ENCODE measurements around the gene LPAR3. TPM values are rescaled to one million over a fixed set of nuclear protein-coding genes. Genes with fewer than 3 reads are reported as not detected.

LPAR3 gene
- total RNA-seq, 1 donor from 2014 or later, result under 0.01 TPM

DNA sequence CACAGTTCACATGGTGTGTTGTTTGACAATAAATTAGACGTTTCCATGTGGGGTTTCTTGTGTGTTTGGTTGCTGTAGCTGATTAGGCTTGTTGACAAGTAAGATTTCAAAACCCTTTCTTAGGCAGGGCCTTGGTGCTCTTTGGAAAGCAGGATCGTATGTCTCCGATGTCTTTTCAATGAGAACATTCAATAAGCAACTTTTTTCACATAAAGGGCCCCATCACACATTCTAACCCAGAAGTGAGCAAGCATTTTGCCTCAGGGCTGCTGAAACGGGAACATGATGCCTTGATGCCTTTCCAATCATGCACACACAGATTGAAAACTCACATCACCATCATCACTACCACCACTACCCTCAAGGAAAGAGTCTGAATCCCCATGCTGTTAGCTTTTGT lies 33.1 kb downstream of the LPAR3 start:
- DNase-seq (ENCODE audit: low read depth in 2 of 2), result no peak

DNA sequence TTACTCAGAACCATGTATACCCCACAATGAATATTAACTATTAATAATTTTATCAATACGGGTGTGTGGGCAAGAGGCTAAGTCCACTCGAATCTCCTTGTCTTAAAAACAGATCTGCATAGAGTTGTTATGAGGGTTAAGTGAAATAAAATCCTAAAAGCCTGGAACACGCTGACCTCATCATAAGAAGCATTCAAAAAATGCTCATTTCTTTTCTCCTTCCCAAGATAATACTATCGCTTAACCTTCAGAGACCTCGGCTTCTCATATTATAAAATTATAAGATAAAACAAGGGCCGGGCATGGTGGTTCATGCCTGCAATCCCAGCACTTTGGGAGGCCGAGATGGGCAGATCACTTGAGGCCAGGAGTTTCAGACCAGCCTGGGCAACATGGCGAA lies 35.1 kb downstream of the LPAR3 start:
- no peak for DNase-seq (ENCODE audit: low read depth in 2 of 2)

DNA sequence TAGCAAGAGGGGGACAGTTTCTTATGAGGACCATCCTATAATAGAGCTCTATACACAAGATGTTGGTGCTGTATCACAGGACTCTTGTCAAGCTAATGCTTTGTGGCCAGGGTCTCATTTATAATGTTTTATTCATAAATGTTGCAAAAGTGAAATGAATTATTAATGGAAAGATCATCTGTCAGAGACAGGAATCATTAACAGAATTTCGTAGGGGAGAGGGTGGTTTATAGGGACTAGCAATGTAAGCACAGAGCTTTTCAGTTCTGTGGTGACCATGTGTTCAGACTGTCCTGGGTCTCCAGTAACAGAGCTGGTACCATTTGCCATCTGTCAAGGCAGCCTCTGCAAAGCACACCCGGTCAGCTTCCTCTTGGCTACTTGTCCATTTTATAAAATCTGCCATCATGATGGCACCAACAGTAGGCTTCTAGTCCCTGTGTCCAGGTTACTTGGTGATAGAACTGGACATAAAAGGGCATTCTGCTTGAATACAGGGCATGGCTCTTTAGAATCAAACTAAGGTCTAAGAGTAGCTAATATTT lies 36.2 kb downstream of the LPAR3 start:
- no peak for DNase-seq (ENCODE audit: low read depth in 2 of 2)

DNA sequence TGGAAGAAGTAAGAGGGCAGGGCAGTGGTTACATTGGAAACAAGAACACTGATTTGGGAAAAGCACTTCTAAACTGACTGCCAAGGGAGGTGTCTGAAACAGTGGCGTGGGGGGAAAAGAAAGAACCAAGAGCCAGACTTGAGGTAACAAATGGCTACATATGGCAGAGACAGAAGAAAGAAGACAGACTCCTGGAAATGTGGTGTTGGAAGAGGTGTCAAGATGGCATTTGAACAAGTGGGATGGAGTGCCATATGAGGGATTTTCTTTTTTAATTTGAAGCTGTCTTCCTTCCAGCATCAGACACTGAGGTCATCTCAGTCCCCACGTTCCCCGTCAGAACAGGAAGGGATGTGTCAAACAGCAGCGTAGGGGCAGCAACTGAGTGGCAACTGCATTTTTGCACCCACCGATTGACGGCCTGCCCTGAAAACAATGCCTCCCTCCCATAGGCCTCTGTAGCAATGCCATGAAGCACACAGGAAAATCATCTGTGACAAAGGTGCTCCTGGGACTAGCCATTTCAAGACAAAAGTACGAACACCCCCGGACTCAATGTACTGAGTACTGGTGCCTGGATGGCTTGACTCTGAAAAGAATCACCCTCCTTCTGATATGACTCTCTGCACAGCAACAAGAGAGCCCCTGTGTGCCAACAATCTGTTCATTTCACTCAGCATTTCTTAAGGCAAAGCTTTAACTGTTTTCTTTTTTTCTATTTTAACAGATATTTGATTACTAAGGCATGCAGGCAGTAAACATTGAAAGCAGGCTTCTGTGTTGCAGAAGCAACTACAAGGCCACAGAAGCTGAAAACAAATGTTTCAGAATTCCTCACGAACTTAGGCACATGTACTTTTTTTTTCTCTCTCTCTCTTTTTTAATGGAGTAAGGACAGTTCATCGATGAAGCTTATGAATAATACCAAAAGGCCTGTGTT lies 37.0 kb downstream of the LPAR3 start:
- DNase-seq (ENCODE audit: low read depth in 2 of 2), result peak in 1 of 2 donors; percentile 6

DNA sequence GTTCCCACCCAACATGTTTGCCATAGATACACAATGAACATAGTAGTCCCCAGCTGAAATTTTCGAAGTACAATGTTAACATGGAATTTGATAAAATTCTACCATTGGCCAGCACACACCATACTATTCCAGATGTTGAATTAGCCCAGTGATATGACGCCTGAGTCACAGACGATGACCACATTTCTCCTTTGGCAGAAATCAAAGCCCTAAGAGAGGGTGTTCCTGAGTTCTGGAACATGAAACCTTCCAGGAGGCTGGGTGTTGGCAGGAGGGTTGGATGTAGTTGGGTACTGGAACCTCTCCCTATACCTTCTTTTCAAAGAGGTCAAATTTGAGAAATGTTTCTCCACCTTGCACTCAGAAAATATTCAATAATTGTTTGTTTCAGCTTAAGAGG lies 37.8 kb downstream of the LPAR3 start:
- no peak for DNase-seq (ENCODE audit: low read depth in 2 of 2)

DNA sequence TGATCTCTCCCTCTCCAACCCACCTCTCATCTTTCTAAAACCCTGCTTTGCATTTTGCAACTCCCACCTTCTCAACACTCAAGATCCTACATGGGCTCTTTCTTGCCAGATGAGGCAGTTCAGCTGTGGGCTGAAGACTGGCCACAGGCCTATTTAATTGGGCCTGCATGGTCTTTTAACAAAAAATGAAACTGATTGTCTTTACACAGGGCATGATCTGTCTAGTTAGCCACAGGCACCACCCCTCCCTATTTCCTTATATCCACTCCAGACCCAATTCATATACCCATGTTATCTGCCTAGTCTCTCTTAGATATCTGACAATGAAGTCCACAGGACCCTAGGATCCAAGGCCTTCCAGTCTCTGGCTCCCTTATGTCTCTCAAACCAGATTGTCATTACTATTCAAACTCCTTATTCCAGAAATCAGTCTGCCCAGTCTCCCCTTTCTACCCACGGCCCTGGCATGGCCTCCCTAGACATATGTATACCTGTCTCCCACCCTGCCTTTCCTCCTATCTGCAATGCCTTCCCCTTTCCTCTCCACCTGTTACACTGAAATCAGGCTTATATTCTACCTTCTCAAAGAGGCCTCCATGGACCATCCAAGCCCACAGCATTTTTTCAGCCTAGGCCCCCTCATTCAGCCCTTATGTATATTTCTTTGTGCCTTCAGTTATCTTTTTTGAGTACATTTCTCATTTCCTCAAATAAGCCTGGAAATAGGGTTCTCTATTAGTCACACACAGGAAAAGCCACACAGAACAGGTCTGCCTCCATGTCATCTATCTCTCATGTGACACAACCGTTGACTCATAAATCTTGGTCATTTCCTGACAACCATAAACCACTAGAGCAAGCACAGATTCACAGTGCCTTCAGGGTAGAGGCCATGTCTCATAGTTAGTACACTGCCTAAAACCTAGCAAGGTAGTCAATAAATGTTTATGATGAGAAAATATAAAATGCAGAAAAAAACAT lies 39.0 kb downstream of the LPAR3 start:
- peak; percentile 83 to 91 for DNase-seq (ENCODE audit: low read depth in 2 of 2)

DNA sequence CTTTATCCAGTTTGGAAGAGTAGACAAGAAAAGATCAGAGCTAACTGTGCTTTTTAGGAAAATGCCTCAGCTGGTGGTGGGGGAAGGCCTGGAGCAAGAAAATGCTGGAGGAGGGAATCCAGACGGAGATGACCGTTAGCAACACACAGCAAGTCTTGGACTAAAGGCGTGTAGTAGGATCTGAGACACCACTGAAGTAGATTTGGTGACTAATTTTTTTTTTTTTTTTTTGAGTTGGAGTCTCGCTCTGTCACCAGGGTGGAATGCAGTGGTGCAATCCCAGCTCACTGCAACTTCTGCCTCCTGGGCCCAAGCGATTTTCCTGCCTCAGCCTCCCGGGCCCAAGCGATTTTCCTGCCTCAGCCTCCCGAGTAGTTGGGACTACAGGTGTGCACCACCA lies 41.2 kb downstream of the LPAR3 start:
- DNase-seq (ENCODE audit: low read depth in 2 of 2), result no peak

DNA sequence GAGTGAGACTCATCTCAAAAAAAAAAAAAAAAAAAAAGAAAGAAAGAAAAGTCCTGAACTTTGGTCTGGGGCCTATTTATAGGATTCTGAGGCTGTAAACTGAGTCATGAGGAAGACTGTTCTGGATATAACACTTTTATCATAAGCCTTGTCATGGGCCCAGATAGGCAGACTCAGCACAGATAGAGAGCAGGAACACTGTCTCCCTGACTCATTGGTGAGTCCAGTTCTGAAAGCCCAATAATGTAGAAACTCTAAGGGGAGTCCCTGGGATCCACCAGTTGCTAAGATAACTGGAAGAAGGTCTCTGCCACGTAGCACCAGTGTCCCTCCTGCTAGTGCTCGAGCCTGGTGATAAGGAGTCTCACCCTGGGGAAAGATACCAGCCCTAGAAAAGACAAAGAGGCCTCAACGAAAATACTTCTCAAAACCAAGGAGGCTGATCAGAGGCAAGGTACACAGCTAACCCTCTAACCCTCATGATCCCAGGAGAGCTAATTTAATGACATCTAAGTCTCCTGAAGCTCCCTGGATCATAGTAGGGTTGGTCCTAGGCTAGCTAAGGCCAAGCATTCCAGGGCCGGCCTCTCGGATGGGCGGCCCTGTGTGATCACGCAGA lies 43.5 kb downstream of the LPAR3 start:
- no peak for DNase-seq (ENCODE audit: low read depth in 2 of 2)

DNA sequence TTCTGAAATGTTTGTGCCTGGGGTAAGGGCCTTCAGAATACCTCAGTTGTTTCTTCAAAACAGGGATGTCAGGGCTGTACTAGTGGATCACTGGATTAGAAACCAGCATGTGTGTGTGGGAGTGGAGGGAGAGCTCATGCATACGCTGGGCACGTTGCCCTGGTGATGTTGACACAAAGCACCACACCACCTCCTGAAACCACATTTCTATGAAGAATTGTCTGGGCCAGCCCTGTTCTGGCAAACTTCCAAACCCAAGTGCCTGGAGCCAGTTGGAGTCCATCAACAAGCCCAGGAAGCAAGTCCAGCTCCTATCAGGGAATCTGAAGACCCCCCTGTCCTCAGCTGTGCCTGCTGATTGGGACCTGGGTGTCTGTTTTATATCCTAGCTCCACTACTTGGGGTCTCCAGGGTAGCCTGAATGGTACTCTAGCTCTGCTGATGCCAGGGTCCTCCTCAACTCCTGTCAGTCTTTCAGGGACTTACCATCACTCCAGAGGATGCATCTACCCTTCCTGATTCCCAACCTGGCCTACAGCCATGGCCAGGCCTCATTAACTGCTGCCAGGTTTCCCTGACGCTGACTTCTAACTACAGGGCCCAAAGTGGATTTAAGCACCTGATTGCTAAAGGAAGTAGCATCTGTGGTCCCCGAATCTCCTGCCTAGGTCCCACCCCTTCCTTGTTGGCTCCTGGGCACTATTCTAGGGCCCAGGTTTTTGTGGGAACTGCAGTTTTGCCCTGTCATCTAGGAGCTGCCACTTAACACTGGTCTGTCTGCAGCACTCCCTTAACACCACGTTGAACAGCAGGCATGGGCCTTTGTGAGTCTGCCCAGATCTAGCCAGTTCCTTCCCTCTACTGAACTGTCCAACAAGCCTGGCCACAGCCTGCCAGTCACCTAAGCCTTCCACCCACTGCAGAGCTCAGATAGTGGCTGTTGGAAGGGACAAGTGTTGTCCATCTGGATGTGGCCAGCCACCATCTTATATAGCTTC lies 45.5 kb downstream of the LPAR3 start:
- DNase-seq (ENCODE audit: low read depth in 2 of 2), result peak; percentile 69 to 91

DNA sequence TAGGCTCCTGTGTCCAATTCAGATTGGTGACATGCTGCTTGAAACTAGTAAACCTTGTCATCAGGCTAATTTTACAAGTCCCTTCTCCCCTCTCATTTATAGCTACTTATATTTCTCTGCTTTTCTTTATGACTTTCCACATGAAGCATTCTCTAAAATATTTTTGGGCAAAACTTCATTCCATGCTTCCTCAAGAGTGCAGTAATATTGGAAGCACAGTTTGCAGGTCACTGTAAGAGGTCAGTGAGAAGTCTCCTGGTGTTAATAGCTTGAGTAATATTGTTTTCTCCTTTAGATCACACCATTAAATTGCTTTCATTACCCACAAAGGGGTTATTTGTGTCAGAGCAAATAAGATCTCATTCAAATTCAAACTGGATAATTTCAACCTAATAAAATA lies 46.6 kb downstream of the LPAR3 start:
- no peak for DNase-seq (ENCODE audit: low read depth in 2 of 2)

DNA sequence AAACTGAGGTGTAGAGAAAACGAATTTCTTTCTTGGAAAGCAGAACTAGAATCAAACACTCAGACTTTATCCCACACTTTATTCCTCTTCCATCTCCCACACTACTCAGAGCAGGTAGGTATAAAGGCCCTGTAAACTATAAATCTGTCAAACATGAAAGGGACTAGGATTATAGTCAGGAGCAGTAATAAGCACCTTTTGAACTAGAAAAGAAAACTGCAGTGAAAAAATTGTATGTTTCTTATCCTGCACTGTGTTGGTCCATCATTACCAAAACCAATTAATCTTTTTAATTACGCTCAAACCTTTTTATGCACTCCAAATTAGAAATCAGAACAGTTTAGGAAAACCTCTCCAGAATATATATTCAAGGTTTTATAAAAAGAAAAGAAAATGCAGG lies 47.6 kb downstream of the LPAR3 start:
- DNase-seq (ENCODE audit: low read depth in 2 of 2), result no peak

DNA sequence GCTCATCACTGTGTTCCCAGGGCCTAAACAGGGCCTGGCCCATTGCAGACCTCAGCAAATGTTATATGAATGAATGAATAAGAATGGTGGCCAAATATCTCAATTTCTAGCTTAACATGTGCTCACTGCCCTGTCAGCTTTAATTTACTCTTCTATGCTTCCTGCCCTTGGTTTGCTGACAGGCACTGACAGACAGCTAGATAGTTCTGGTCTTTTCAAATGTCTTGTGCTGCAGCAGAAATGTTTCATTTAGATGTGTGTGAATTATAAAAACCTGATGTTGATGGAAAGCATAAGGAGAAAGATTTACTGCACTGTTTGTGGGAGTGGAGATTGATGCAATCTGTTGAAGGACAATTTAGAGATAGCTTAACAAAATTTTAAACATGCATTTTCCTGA lies 48.9 kb downstream of the LPAR3 start:
- no peak for DNase-seq (ENCODE audit: low read depth in 2 of 2)

DNA sequence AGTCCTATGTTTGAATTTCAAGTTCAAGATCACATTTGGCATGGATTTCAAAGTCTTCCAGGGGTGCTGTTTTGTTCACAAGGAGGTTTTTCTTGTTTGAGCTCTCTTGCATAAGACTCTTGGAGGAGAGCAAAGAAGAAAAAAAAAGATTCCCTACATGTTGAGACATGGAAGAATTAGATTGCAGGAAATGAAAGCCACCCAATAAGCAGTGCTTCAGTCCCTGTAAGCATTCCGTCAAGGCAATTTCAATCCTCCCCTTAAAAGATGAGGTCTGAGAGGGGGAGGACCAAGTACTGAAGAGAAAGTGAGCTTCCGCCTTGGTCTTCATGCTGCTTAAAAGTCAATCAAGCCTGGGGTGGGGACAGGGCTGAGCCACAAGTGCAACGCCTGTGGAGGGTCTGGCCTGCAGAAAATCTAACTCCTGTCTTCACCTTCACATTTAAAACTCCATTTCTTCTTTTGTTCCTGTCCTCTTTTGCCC lies 50.2 kb downstream of the LPAR3 start:
- no peak for DNase-seq (ENCODE audit: low read depth in 2 of 2)

DNA sequence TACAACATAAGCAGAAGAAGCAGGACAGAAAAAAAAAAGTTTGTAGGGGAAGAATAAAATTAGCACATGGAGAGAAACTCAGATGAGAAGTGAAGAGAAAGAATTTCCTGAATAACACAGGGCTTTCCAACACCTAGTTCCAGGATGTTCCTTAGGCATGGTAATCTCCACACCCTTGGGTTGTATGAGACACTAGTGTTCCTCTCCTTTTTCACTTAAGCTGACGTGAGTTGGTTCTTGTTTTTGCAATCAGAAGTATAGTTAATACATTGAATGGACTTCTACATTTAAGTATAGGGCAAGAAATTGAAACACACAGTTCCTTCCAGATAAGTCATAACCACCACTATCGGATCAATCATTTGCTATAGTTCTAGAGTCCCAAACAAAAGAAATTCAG lies 51.0 kb downstream of the LPAR3 start:
- no peak for DNase-seq (ENCODE audit: low read depth in 2 of 2)

DNA sequence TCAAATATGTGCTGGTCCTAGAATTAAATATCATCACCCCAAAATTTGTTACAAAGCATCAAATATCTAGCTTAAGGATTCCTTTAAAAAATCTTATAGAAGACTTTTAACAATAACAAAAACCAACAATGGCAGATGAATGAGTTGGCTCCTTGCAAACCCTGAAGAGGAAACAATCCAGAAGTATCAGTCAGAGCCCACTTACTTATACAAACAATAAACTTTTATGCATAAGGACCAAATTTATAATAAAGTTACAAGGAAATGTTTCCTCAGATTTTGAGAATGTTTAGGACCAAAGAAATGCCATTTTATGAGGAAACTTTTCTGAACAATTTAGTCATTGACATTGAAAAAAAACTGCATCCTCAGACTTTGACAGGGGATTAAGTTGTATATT lies 52.7 kb downstream of the LPAR3 start:
- no peak for DNase-seq (ENCODE audit: low read depth in 2 of 2)

DNA sequence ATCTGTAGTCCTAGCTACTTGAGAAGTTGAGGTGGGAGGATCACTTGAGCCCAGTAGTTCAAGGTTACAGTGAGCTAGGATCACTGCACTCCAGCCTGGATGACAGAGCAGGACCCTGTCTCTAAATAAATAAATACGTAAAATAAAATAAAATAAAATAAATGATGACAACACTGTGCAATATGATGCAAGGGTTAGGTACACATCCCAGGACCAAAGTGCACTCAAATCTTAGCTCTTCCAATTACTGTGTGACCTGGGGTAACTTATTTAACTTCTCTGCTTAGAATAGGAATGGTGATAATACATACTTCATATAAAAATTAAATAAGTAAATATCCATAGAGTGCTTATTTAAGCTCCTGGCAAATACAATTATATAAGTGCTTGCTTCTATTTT lies 53.5 kb downstream of the LPAR3 start:
- no peak for DNase-seq (ENCODE audit: low read depth in 2 of 2)

DNA sequence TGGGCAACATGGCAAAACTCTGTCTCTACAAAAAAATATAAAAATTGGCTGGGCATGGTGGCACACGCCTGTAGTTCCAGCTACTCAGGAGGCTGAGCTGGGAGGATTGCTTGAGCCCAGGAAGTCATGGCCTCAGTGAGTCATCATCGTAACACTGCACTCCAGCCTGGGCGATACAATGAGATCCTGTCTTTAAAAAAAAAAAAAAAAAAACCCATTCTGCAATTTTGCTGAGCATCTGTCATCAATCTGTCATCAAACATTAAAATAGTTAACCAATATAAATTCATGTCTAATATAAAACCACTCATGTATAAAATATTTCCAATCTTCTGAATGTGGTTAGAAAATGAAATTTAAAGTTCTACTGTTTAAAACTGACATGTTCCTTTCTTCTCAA lies 56.9 kb downstream of the LPAR3 start:
- no peak for DNase-seq (ENCODE audit: low read depth in 2 of 2)

DNA sequence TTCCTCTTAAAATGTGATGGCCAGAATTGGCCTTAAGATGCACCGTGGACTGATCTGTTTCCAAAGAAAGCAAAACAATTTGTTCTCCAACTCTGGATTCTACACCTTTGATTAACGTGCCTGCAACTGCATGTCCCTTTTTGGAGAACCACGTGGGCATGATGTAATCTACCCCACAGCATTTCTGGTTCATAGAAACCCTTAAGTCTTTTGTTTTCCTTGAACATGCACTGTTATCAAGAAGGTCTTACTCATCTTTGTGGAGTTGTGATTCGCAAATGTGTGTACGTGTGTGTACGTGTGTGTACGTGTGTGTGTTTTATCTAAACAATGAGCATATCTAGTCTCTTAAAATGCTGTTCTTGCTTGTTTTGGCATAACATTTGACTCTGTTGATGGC lies 57.8 kb downstream of the LPAR3 start:
- DNase-seq (ENCODE audit: low read depth in 2 of 2), result no peak

DNA sequence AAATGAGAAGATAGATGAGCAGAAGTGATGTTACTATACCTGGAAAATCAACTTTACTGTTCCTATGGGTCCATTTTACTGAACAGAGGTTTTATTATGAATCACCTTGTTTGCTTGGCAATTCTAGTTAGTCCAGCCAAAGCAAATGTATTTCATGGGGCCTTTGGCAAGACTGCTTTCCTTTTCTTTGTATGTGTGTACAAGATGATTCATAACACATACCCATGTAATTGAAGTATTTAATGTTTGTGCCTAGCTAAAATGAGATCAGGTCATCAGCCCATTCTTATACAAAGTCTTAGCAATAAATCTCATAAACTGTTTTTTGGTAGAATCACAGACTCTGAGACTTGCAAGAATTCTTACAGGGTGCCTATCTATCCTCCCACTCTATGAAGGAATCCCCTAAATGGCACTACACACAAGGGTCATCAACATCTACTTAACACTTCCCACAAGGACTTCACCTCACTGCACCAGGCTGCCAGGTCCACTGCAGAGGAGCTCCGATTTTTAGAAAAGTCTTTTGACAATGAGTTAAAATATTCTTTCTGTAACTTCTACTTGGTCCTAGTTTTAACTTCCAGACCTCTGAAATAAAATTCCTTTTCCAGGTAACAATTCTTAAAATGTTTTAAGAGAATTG lies 58.5 kb downstream of the LPAR3 start:
- DNase-seq (ENCODE audit: low read depth in 2 of 2), result peak; percentile 17 to 63

DNA sequence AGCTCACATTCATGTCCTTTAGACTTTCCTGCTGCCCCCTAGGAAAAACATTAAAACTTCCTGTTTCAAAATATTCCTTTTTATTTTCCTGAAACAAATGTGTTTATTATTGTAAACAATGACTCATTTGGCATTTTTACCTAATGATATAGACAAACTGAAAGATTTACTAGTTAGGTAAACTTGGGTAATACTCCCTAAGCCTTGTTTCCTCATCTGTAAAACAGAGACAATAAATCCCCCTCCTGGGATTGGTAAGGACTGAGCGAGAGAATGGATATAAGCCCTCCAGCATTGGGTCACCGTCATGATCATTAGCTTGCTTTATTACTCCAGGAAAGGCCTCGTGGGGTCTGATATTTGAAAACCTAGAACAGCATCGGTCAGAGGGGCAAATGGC lies 59.8 kb downstream of the LPAR3 start:
- DNase-seq (ENCODE audit: low read depth in 2 of 2), result peak in 1 of 2 donors; percentile 19
